ENCODE measurements around the gene DLL3. TPM values are rescaled to one million over a fixed set of nuclear protein-coding genes. Genes with fewer than 3 reads are reported as not detected.

The DLL3 gene
- total RNA-seq, 1 donor from 2014 or later: not detected

- H3K27me3 ChIP-seq: no peaks in the 10 kb centered on the region
- no peak overlapping the region for H3K27ac ChIP-seq
- no peaks in the 10 kb centered on the region for H3K9me3 ChIP-seq
- no peaks in the 10 kb centered on the region for H3K36me3 ChIP-seq
- TF ChIP-seq CTCF (IDR thresholded peaks at IDR 0.05): no peak
- no peak for DNase-seq
- intact Hi-C loops (cut with DNase I): loop anchor here (10.0 kb wide), 1 partner anchor 125 kb away; no protein-coding TSS in a partner anchor
- no peaks in the 10 kb centered on the region for H3K4me1 ChIP-seq
- no peak overlapping the region for H3K4me3 ChIP-seq
- ATAC-seq: no peak
Observed at GRCh38 chr19:39550197-39550596, 51.5 kb downstream of the DLL3 start.

GRCh38 chr19:39553082-39553652, 54.4 kb downstream of the DLL3 start:
- DNase-seq: no peak
- Histone ChIP-seq H3K36me3 (no peaks in the 10 kb centered on the region), H3K27me3 (no peaks in the 10 kb centered on the region), H3K4me3 (no peak overlapping the region), H3K9me3 (no peaks in the 10 kb centered on the region), H3K27ac (no peak overlapping the region), H3K4me1 (peaks cover 7% of the 10 kb centered on the region)
- no peak for ATAC-seq
- TF ChIP-seq CTCF (IDR thresholded peaks at IDR 0.05): no peak
- intact Hi-C loops (cut with DNase I): loop anchor here (10.0 kb wide), 1 partner anchor 122 kb away; no protein-coding TSS in a partner anchor

DNA sequence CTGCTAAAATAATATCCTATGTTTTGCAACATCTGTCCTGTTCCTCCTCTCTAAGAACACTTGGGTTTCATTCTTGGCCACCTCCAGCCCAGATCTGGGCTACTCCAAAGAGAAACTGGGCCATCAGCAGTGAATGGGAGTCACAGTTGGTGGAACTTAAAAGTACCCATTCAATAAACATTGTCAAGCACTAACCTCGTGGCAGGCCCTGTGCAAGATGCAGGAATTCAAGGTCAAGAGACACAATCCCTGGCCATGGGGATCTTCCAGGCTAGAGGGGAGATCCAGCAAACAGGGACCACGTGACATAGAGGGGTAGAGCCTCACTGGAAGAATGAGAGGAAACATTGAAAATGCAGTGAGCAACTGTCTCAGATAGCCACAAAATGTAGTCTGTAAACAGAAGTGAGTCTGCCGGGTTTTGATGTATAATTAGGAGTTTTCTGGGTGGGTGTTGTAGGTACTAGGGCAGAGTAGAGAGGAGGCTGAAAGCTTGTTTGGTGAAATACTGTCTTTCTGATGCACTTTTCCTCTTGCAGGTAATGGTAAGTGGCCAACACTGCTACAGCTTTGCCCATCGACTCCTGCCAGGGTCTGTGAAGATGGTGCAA, 56.1 kb downstream of the DLL3 start:
- Histone ChIP-seq H3K4me3 (no peak overlapping the region), H3K36me3 (no peaks in the 10 kb centered on the region), H3K9me3 (no peaks in the 10 kb centered on the region), H3K27ac (no peak overlapping the region), H3K27me3 (no peaks in the 10 kb centered on the region), H3K4me1 (peaks cover 8% of the 10 kb centered on the region)
- intact Hi-C loops (cut with DNase I): loop anchor here (10.0 kb wide), 1 partner anchor 120 kb away; no protein-coding TSS in a partner anchor
- DNase-seq (no peak), ATAC-seq (no peak)
- TF ChIP-seq CTCF (IDR thresholded peaks at IDR 0.05): no peak

DNA sequence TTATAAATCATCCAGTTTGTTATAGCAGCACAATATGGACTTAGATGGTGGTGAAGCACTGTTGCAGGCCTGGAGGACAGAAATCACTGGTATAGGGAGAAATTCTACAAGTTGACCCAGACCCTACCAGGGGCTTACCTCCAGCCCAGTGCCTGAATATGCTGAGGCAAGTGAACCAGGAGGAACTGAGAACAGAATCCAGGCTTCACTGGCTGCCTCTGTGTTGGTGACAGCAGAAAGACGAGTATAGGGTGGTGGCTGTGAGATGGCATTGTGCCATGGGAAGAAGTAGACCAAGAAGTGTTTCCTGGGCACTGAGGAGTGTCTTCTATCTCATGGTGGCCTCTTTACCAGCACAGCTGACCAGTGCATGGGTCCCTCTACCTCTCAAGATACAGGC, 57.1 kb downstream of the DLL3 start:
- H3K27ac ChIP-seq: no peak overlapping the region
- ATAC-seq (no peak), DNase-seq (no peak)
- H3K4me3 ChIP-seq: no peak overlapping the region
- intact Hi-C loops (cut with DNase I): loop anchor here (10.0 kb wide), 1 partner anchor 119 kb away; no protein-coding TSS in a partner anchor
- H3K27me3 ChIP-seq: no peaks in the 10 kb centered on the region
- no peak for TF ChIP-seq CTCF (IDR thresholded peaks at IDR 0.05)
- H3K4me1 ChIP-seq: peaks cover 8% of the 10 kb centered on the region
- no peaks in the 10 kb centered on the region for H3K9me3 ChIP-seq
- H3K36me3 ChIP-seq: no peaks in the 10 kb centered on the region

Other genes starting within 250 kb of the DLL3 start
- not detected for gene IFNL2, start 230.6 kb upstream of the DLL3 start, total RNA-seq
- gene IFNL1, start 202.5 kb upstream of the DLL3 start, total RNA-seq: not detected
- 2.2 TPM for gene LRFN1, start 178.1 kb upstream of the DLL3 start, total RNA-seq
- gene GMFG, start 162.9 kb upstream of the DLL3 start, total RNA-seq: 113 TPM
- gene SAMD4B, start 156.5 kb upstream of the DLL3 start, total RNA-seq: 81.2 TPM
- gene PAF1, start 107.8 kb upstream of the DLL3 start, total RNA-seq: 33.3 TPM
- 28.8 TPM for gene MED29, start 107.6 kb upstream of the DLL3 start, total RNA-seq
- gene ZFP36, start 92.1 kb upstream of the DLL3 start, total RNA-seq: 224 TPM
- 32.4 TPM for gene PLEKHG2, start 86.3 kb upstream of the DLL3 start, total RNA-seq
- gene RPS16, start 63.0 kb upstream of the DLL3 start, total RNA-seq: 1,446 TPM
- 98.4 TPM for gene SUPT5H, start 53.4 kb upstream of the DLL3 start, total RNA-seq
- 43.9 TPM for gene TIMM50, start 18.1 kb upstream of the DLL3 start, total RNA-seq
- not detected for gene SELENOV, start 16.2 kb downstream of the DLL3 start, total RNA-seq
- gene EID2B, start 33.9 kb downstream of the DLL3 start, total RNA-seq: 2.4 TPM
- 13.5 TPM for gene EID2, start 41.2 kb downstream of the DLL3 start, total RNA-seq
- gene LGALS13, start 103.6 kb downstream of the DLL3 start, total RNA-seq: not detected
- not detected for gene LGALS16, start 157.0 kb downstream of the DLL3 start, total RNA-seq
- gene LGALS14, start 205.5 kb downstream of the DLL3 start, total RNA-seq: not detected
- not detected for gene CLC, start 239.1 kb downstream of the DLL3 start, total RNA-seq

All from upper lobe of right lung (tissue), 1 donor.